Astrocyte (in vitro differentiated cells and primary cell): ENCODE data around the gene RPH3AL. TPM values are rescaled to one million over a fixed set of nuclear protein-coding genes. Genes with fewer than 3 reads are reported as not detected.

ENCODE experiments used
- DNase-seq: peaks from one replicate; pipeline ENCODE4 v3.0.0-alpha.2; 2010; ENCODE audit warnings: low read depth
- FAIRE-seq: peaks from 2 replicates; lab custom pipeline; 2011; peaks lifted over from hg19 to GRCh38; lab: Jason Lieb, UNC
- H2AFZ ChIP-seq: 2 replicates; pipeline ENCODE4 v1.6.0; 2012; ENCODE audit warnings: low read depth, low read length, inconsistent platforms
- H3K27ac ChIP-seq: 2 replicates; pipeline ENCODE4 v1.5.1; 2011; ENCODE audit warnings: low read depth, low read length, inconsistent platforms
- H3K27me3 ChIP-seq: 2 replicates; pipeline ENCODE4 v1.6.0; 2011; ENCODE audit warnings: low read length, inconsistent platforms; ENCODE audit not compliant: insufficient read depth
- H3K36me3 ChIP-seq: 2 replicates; pipeline ENCODE4 v1.5.1; 2011; ENCODE audit warnings: low read length, inconsistent platforms; ENCODE audit not compliant: insufficient read depth
- H3K4me1 ChIP-seq: 2 replicates; pipeline ENCODE4 v1.5.1; 2011; ENCODE audit warnings: low read length, inconsistent platforms; ENCODE audit not compliant: insufficient read depth
- H3K4me2 ChIP-seq: 2 replicates; pipeline ENCODE4 v1.6.0; 2012; ENCODE audit warnings: low read length, inconsistent platforms
- H3K4me3 ChIP-seq: 2 replicates; pipeline ENCODE4 v1.5.1; 2011; ENCODE audit warnings: low read depth, mild to moderate bottlenecking, low read length, inconsistent platforms; ENCODE audit not compliant: insufficient read depth
- H3K79me2 ChIP-seq: 2 replicates; pipeline ENCODE4 v1.6.0; 2012; ENCODE audit warnings: mild to moderate bottlenecking, low read length, inconsistent platforms; ENCODE audit not compliant: insufficient read depth
- H3K9ac ChIP-seq: 2 replicates; pipeline ENCODE4 v1.6.0; 2012; ENCODE audit warnings: mild to moderate bottlenecking, low read length, inconsistent platforms
- H3K9me3 ChIP-seq: 2 replicates; pipeline ENCODE4 v1.5.1; 2012; ENCODE audit warnings: low read depth, mild to moderate bottlenecking, low read length, inconsistent platforms; ENCODE audit not compliant: insufficient read depth
- H4K20me1 ChIP-seq: 2 replicates; pipeline ENCODE4 v1.6.0; 2012; ENCODE audit warnings: low read length, inconsistent platforms; ENCODE audit not compliant: insufficient read depth
- H3K27ac Mint-ChIP-seq: one replicate; pipeline ENCODE4 v1.8.0; 2021; ENCODE audit warnings: mild to moderate bottlenecking, mixed read lengths; ENCODE audit not compliant: unreplicated experiment
- H3K27me3 Mint-ChIP-seq: one replicate; pipeline ENCODE4 v1.8.0; 2021; ENCODE audit warnings: low read depth, mixed read lengths; ENCODE audit not compliant: unreplicated experiment
- H3K36me3 Mint-ChIP-seq: one replicate; pipeline ENCODE4 v1.8.0; 2021; ENCODE audit warnings: low read depth, mixed read lengths; ENCODE audit not compliant: unreplicated experiment
- H3K4me1 Mint-ChIP-seq: one replicate; pipeline ENCODE4 v1.8.0; 2021; ENCODE audit warnings: low read depth, mixed read lengths; ENCODE audit not compliant: unreplicated experiment
- H3K4me3 Mint-ChIP-seq: one replicate; pipeline ENCODE4 v1.8.0; 2021; ENCODE audit warnings: mild to moderate bottlenecking, moderate library complexity, mixed read lengths; ENCODE audit not compliant: unreplicated experiment
- H3K9me3 Mint-ChIP-seq: one replicate; pipeline ENCODE4 v1.8.0; 2021; ENCODE audit warnings: mild to moderate bottlenecking, mixed read lengths; ENCODE audit not compliant: unreplicated experiment
- CTCF ChIP-seq: IDR thresholded peaks from 2 replicates; pipeline ENCODE4 v1.5.1; 2011; ENCODE audit warnings: low read depth, mild to moderate bottlenecking, inconsistent platforms, low read length, moderate library complexity; ENCODE audit not compliant: insufficient read depth
- EZH2 ChIP-seq: IDR thresholded peaks from 2 replicates; pipeline ENCODE4 v1.6.1; 2012; ENCODE audit warnings: mild to moderate bottlenecking, low read length, inconsistent platforms; ENCODE audit not compliant: insufficient read depth
- total RNA-seq: library from RNA; stranded (reverse); gene quantifications from 2 replicates; pipeline ENCODE4 v1.2.1, GENCODE V29; 2021

Gene RPH3AL
- total RNA-seq, 1 donor from 2014 or later: 3.7 TPM

GRCh38 chr17:394718-395095 is 42.1 kb upstream of the RPH3AL start:
- no peak overlapping the region for H3K4me3 Mint-ChIP-seq
- Histone ChIP-seq H3K9ac (no peak overlapping the region), H3K27ac (no peak overlapping the region), H2AFZ (no peak overlapping the region), H4K20me1 (no peaks in the 10 kb centered on the region), H3K4me1 (no peaks in the 10 kb centered on the region), H3K79me2 (no peaks in the 10 kb centered on the region), H3K36me3 (no peaks in the 10 kb centered on the region), H3K9me3 (no peaks in the 10 kb centered on the region), H3K4me2 (no peak overlapping the region), H3K4me3 (no peak overlapping the region), H3K27me3 (peaks cover 4% of the 10 kb centered on the region)
- FAIRE-seq (no peak), DNase-seq (no peak)
- H3K9me3 Mint-ChIP-seq: no peaks in the 10 kb centered on the region
- no peaks in the 10 kb centered on the region for H3K4me1 Mint-ChIP-seq
- TF ChIP-seq CTCF (no peak), EZH2 (no peak)
- peaks cover 8% of the 10 kb centered on the region for H3K27me3 Mint-ChIP-seq
- H3K36me3 Mint-ChIP-seq: no peaks in the 10 kb centered on the region
- no peak overlapping the region for H3K27ac Mint-ChIP-seq

GRCh38 chr17:393806-394717 is 41.5 kb upstream of the RPH3AL start:
- TF ChIP-seq CTCF (no peak), EZH2 (no peak)
- H3K9me3 ChIP-seq: no peaks in the 10 kb centered on the region
- H3K27me3 Mint-ChIP-seq: peaks cover 11% of the 10 kb centered on the region
- no peak overlapping the region for H3K4me3 ChIP-seq
- no peaks in the 10 kb centered on the region for H3K9me3 Mint-ChIP-seq
- no peaks in the 10 kb centered on the region for H3K4me1 Mint-ChIP-seq
- H3K27me3 ChIP-seq: peaks cover 4% of the 10 kb centered on the region
- H3K79me2 ChIP-seq: no peaks in the 10 kb centered on the region
- no peak overlapping the region for H3K4me2 ChIP-seq
- no peak overlapping the region for H3K4me3 Mint-ChIP-seq
- H3K4me1 ChIP-seq: no peaks in the 10 kb centered on the region
- H3K27ac Mint-ChIP-seq: no peak overlapping the region
- FAIRE-seq (no peak), DNase-seq (no peak)
- H3K36me3 Mint-ChIP-seq: no peaks in the 10 kb centered on the region
- H4K20me1 ChIP-seq: no peaks in the 10 kb centered on the region
- no peak overlapping the region for H3K9ac ChIP-seq
- no peak overlapping the region for H3K27ac ChIP-seq
- H3K36me3 ChIP-seq: no peaks in the 10 kb centered on the region
- H2AFZ ChIP-seq: no peak overlapping the region

GRCh38 chr17:391850-392249 is 39.2 kb upstream of the RPH3AL start:
- TF ChIP-seq EZH2: no peak
- TF ChIP-seq CTCF: no peak
- no peak overlapping the region for H3K9ac ChIP-seq
- peaks cover 6% of the 10 kb centered on the region for H3K9me3 Mint-ChIP-seq

More at GRCh38 chr17:391850-392249, 39.2 kb upstream of the RPH3AL start:
- Mint-ChIP-seq H3K27me3 (peaks cover 19% of the 10 kb centered on the region), H3K4me1 (no peaks in the 10 kb centered on the region), H3K27ac (no peak overlapping the region), H3K4me3 (no peak overlapping the region), H3K36me3 (no peaks in the 10 kb centered on the region)
- DNase-seq: no peak
- H2AFZ ChIP-seq: no peak overlapping the region
- no peaks in the 10 kb centered on the region for H3K4me1 ChIP-seq
- no peaks in the 10 kb centered on the region for H3K79me2 ChIP-seq
- peaks cover 13% of the 10 kb centered on the region for H3K27me3 ChIP-seq
- no peak overlapping the region for H3K4me3 ChIP-seq
- H4K20me1 ChIP-seq: no peaks in the 10 kb centered on the region
- no peak overlapping the region for H3K4me2 ChIP-seq
- H3K27ac ChIP-seq: no peak overlapping the region
- H3K9me3 ChIP-seq: no peaks in the 10 kb centered on the region
- H3K36me3 ChIP-seq: no peaks in the 10 kb centered on the region
- no peak for FAIRE-seq
